Esophagus muscularis mucosa (tissue), 4 donors: Measurements from ENCODE around the gene PYGM.

Source experiments
- CTCF ChIP-seq, 3 experiments: fragments of 200-600 bp in 2 of 3; fragments of 450-650 bp in 1 of 3; sonication (generic) in 2 of 3; IDR thresholded peaks; one replicate each; pipeline ENCODE4 v1.5.1; 2017 to 2019; ENCODE audit warnings: antibody characterized with exemption in 3 of 3, mild to moderate bottlenecking in 2 of 3, moderate library complexity in 1 of 3
- EP300 ChIP-seq: sonication (generic); formaldehyde crosslinking; IDR thresholded peaks from one replicate; pipeline ENCODE4 v1.6.1; 2017; ENCODE audit warnings: antibody characterized with exemption
- POLR2AphosphoS5 ChIP-seq, 2 donors: sonication (generic); formaldehyde crosslinking; IDR thresholded peaks; one replicate each; pipeline ENCODE4 v1.6.1; 2017; ENCODE audit warnings: antibody characterized with exemption in 2 of 2

GRCh38 chr11:64771861-64772260, 12.1 kb upstream of the PYGM start:
- no peak for TF ChIP-seq POLR2AphosphoS5 (IDR thresholded peaks at IDR 0.05)
- no peak for TF ChIP-seq EP300
- TF ChIP-seq CTCF (IDR thresholded peaks at IDR 0.05), result no peak
